Measurements from ENCODE around the gene SEC22C. TPM values are rescaled to one million over a fixed set of nuclear protein-coding genes. Genes with fewer than 3 reads are reported as not detected.

The SEC22C gene
- total and polyA plus RNA-seq, 2 experiments from 2014 or later, result 21.9 to 48.3 TPM

DNA sequence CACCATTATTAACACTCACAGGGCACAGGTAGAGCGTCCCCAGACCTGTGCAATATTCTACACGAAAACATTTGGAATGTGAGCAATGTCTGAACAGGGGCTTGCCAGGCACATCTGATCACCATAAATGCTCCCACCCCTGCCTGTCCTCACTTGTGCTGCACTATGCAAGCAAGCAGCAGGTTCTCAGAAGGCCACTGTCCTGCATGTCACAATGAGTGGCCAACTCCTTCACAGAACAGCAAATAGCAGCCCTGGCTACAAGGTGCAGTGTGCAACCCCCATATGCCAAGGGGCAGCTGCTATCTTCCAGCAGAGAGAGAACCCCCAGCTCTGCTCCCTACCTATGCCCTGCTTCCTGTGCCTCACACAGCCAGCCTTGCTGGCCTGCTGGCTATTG, 32.6 kb downstream of the SEC22C start:
- Histone ChIP-seq H3K27ac (ENCODE audit: low read depth) (no peak overlapping the region), H2AFZ (no peak overlapping the region), H3K79me2 (replicated peaks; ENCODE audit: insufficient read depth) (no peaks in the 10 kb centered on the region), H4K20me1 (replicated peaks; ENCODE audit: insufficient read depth) (no peaks in the 10 kb centered on the region; the same call in 1 of the 2 replicates), H3K4me2 (no peak overlapping the region), H3K4me3 (no peak overlapping the region), H3F3A (replicated peaks; ENCODE audit: low read depth) (0 out of 2 replicates have a peak, but pooled peaks cover 3% of the 10 kb centered on the region), H3K27me3 (ENCODE audit: insufficient read depth) (no peaks in the 10 kb centered on the region), H3K9me2 (ENCODE audit: insufficient read depth) (no peaks in the 10 kb centered on the region), H3K4me1 (ENCODE audit: insufficient read depth) (no peaks in the 10 kb centered on the region), H3K36me3 (ENCODE audit: insufficient read depth) (peaks cover 14% of the 10 kb centered on the region; the same call in 1 of the 2 replicates)
- H3K9me3 Mint-ChIP-seq, result no peaks in the 10 kb centered on the region; the same call in 2 of the 3 replicates
- TF ChIP-seq JUNB (IDR thresholded peaks at IDR 0.05; ENCODE audit: unreplicated experiment) (no peak), ZNF331 (CRISPR knock-in tag; IDR thresholded peaks at IDR 0.05; ENCODE audit: low read depth) (no peak), CREB1 (CRISPR knock-in tag; IDR thresholded peaks at IDR 0.05; ENCODE audit: low read depth) (no peak), NANOG (IDR thresholded peaks at IDR 0.05; ENCODE audit: borderline replicate concordance) (no peak), ZNF114 (CRISPR knock-in tag; IDR thresholded peaks at IDR 0.05) (no peak), EZH2 (IDR thresholded peaks at IDR 0.05; ENCODE audit: low read depth, unreplicated experiment) (no peak), STAT1 (IDR thresholded peaks at IDR 0.05; ENCODE audit: unreplicated experiment) (no peak), POLR2AphosphoS5 (IDR thresholded peaks at IDR 0.05; ENCODE audit: low read depth) (no peak)
- TF ChIP-seq, protein P1, sequence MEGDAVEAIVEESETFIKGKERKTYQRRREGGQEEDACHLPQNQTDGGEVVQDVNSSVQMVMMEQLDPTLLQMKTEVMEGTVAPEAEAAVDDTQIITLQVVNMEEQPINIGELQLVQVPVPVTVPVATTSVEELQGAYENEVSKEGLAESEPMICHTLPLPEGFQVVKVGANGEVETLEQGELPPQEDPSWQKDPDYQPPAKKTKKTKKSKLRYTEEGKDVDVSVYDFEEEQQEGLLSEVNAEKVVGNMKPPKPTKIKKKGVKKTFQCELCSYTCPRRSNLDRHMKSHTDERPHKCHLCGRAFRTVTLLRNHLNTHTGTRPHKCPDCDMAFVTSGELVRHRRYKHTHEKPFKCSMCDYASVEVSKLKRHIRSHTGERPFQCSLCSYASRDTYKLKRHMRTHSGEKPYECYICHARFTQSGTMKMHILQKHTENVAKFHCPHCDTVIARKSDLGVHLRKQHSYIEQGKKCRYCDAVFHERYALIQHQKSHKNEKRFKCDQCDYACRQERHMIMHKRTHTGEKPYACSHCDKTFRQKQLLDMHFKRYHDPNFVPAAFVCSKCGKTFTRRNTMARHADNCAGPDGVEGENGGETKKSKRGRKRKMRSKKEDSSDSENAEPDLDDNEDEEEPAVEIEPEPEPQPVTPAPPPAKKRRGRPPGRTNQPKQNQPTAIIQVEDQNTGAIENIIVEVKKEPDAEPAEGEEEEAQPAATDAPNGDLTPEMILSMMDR (conservative IDR thresholded peaks at IDR 0.05; ENCODE audit: low read depth in 2 of 2), result no peak
- TF ChIP-seq, protein P2, sequence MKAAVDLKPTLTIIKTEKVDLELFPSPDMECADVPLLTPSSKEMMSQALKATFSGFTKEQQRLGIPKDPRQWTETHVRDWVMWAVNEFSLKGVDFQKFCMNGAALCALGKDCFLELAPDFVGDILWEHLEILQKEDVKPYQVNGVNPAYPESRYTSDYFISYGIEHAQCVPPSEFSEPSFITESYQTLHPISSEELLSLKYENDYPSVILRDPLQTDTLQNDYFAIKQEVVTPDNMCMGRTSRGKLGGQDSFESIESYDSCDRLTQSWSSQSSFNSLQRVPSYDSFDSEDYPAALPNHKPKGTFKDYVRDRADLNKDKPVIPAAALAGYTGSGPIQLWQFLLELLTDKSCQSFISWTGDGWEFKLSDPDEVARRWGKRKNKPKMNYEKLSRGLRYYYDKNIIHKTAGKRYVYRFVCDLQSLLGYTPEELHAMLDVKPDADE (IDR thresholded peaks at IDR 0.05), result no peak
- TF ChIP-seq, protein P3, sequence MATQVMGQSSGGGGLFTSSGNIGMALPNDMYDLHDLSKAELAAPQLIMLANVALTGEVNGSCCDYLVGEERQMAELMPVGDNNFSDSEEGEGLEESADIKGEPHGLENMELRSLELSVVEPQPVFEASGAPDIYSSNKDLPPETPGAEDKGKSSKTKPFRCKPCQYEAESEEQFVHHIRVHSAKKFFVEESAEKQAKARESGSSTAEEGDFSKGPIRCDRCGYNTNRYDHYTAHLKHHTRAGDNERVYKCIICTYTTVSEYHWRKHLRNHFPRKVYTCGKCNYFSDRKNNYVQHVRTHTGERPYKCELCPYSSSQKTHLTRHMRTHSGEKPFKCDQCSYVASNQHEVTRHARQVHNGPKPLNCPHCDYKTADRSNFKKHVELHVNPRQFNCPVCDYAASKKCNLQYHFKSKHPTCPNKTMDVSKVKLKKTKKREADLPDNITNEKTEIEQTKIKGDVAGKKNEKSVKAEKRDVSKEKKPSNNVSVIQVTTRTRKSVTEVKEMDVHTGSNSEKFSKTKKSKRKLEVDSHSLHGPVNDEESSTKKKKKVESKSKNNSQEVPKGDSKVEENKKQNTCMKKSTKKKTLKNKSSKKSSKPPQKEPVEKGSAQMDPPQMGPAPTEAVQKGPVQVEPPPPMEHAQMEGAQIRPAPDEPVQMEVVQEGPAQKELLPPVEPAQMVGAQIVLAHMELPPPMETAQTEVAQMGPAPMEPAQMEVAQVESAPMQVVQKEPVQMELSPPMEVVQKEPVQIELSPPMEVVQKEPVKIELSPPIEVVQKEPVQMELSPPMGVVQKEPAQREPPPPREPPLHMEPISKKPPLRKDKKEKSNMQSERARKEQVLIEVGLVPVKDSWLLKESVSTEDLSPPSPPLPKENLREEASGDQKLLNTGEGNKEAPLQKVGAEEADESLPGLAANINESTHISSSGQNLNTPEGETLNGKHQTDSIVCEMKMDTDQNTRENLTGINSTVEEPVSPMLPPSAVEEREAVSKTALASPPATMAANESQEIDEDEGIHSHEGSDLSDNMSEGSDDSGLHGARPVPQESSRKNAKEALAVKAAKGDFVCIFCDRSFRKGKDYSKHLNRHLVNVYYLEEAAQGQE (IDR thresholded peaks at IDR 0.05; ENCODE audit: unreplicated experiment), result no peak
- no peak overlapping the region for H3K4me3 Mint-ChIP-seq
- peaks cover 2% of the 10 kb centered on the region for H3K27me3 Mint-ChIP-seq (ENCODE audit: insufficient read depth, low read depth, poor library complexity)
- peaks cover 24% of the 10 kb centered on the region for H3K36me3 Mint-ChIP-seq (ENCODE audit: low read depth)
- H3K4me1 Mint-ChIP-seq, result peaks cover 11% of the 10 kb centered on the region; the same call in 2 of the 3 replicates
- H3K27ac Mint-ChIP-seq, result no peak overlapping the region
- DNase-seq (ENCODE audit: low spot score), result no peak
- no peak for ATAC-seq

All from GM23338 (cell line).